Measurements from ENCODE around the gene NDUFA3.
"Not testable (repeated sequence)": the region's sequence is repeated elsewhere in the genome, so short reads cannot be mapped to it uniquely, and the experiment has no call there.

NDUFA3 gene

DNA sequence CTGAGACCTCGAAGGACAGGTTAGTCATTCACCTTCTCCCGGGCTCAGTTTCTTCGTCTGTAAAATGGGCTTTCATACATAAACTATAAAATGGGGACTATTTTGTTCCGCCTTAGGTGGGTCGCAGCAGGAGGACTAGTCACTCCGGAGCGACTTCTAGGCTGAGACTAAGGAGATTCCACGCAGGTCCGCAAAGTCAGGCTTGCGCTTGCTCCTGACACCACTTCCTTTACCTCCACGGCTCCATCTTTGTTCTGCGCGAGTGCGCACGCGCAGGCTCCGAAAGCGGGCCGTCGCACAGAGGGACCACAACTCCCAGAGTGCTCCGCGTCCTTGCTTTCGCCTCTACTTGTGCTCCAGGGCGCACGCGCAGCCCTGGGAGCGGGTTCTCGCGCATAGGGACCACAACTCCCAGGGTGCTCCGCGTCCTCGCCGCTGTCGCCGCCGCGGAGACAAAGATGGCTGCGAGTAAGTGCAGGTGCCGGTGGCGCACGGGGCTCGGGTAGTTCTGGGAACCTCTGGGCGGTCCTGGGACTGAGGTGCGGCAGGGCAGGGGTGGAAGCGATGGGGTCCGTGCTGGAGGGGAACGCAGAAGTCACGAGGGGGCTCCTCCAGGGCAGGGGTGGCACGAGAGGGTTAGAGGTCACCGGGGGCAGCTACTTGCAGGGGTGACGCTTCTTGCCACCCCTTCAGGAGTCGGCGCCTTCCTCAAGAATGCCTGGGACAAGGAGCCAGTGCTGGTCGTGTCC lies at the start of gene NDUFA3:
TSS of gene NDUFA3 (plus strand) at position 435 of the 749 bp plus-strand sequence. CDS start at position 459, 24 bp downstream.
- DNase-seq (ENCODE audit: low spot score), result peak; percentile 99
- H3K27me3 Mint-ChIP-seq (ENCODE audit: low read depth), result peaks cover 6% of the 10 kb centered on the region
- peak within 1 kb of the TSS; percentile 97 for H3K4me3 Mint-ChIP-seq
- H3K4me1 Mint-ChIP-seq (ENCODE audit: low read depth), result peaks cover 20% of the 10 kb centered on the region
- peaks cover 26% of the 10 kb centered on the region for H3K36me3 Mint-ChIP-seq (ENCODE audit: low read depth)
- H3K9me3 Mint-ChIP-seq, result no peaks in the 10 kb centered on the region
- peak within 1 kb of the TSS; percentile 95 for H3K27ac Mint-ChIP-seq

DNA sequence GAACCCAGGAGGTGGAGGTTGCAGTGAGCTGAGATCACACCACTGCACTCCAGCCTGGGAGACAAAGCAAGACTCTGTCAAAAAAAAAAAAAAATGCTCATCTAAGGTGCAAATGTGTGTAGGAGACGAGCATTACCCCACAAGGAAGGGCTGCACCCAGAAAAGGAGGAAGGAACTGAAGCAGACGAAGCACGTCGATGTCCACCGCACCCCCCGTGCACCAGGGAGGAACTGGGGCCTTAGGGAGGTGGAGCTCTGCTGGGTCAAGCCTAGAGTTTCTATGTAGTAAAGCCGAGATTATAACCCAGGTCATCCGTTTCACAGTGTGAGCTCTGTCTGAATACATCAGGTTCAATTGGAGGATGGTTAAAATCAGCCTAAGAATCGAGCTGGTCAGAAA lies 40.0 kb upstream of the NDUFA3 start:
- H3K9me3 Mint-ChIP-seq, result no peaks in the 10 kb centered on the region
- no peaks in the 10 kb centered on the region for H3K36me3 Mint-ChIP-seq (ENCODE audit: low read depth)
- no peak for DNase-seq (ENCODE audit: low spot score)
- no peak overlapping the region for H3K4me3 Mint-ChIP-seq
- H3K27me3 Mint-ChIP-seq (ENCODE audit: low read depth), result peaks cover 16% of the 10 kb centered on the region
- H3K27ac Mint-ChIP-seq, result no peak overlapping the region
- H3K4me1 Mint-ChIP-seq (ENCODE audit: low read depth), result no peaks in the 10 kb centered on the region

DNA sequence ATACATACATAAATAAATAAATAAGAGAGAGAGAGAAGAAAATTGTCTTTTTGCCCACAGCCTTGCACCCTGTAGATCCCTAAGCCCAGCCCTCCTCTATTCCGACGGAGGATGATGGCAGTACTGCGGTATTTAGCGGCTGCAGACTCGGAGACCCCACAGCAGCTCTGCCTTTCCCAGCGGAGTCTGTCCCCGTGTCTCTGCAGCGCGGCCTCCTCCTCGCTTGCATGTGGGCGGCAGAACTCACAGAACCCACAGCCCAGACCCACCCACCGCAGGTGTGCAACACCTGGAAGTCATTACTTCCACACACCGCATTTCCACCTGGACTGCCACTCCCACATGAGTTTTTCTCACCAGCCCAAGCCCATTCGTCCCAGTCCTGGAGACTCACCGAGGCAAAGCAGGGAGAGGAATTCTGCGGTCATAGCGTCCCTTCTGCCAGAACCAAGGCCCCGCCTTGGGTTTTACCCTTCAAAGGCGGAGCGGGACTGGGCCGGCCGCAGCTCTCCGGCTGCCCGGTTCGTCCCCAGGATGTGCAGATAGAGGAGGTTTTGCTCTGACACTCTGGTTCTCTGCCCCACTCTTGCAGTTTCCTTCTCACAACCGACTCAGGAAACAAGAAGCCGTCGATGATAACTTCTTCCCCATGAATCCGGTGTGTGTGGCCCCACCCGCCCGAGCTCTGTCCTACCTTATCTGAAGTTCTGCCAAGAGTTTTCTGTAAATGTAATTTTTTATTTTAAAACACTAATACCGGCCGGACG lies 39.1 kb upstream of the NDUFA3 start, which contains the start of gene VSTM1:
TSS of gene VSTM1 (minus strand) at position 548 of the 767 bp plus-strand sequence. CDS start at position 428, 120 bp downstream.
- Mint-ChIP-seq H3K27ac (no peak within 1 kb of the TSS), H3K4me3 (no peak within 1 kb of the TSS), H3K27me3 (ENCODE audit: low read depth) (peaks cover 16% of the 10 kb centered on the region), H3K4me1 (ENCODE audit: low read depth) (no peaks in the 10 kb centered on the region), H3K9me3 (no peaks in the 10 kb centered on the region), H3K36me3 (ENCODE audit: low read depth) (no peaks in the 10 kb centered on the region)
- DNase-seq (ENCODE audit: low spot score), result no peak

DNA sequence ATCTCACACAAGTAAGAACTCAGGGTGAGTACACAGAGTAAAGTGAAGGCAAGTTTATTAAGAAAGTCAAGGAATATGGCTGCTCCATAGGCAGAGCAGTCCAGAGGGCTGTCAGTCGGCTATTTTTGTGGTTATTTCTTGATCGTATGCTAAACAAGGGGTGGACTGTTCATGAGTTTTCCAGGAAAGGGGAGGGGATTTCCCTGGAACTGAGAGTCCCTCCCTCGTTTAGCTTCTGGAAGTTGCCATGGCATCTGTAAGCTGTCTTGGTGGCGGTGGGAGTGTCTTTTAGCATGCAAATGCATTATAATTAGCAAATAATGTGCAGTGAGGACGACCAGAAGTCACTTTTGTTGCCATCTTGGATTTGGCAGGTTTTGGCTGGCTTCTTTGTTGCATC lies 33.2 kb upstream of the NDUFA3 start:
- H3K27ac Mint-ChIP-seq, result no peak overlapping the region
- no peak for DNase-seq (ENCODE audit: low spot score)
- no peaks in the 10 kb centered on the region for H3K9me3 Mint-ChIP-seq
- no peaks in the 10 kb centered on the region for H3K4me1 Mint-ChIP-seq (ENCODE audit: low read depth)
- H3K36me3 Mint-ChIP-seq (ENCODE audit: low read depth), result no peaks in the 10 kb centered on the region
- peaks cover 4% of the 10 kb centered on the region for H3K27me3 Mint-ChIP-seq (ENCODE audit: low read depth)
- no peak overlapping the region for H3K4me3 Mint-ChIP-seq

DNA sequence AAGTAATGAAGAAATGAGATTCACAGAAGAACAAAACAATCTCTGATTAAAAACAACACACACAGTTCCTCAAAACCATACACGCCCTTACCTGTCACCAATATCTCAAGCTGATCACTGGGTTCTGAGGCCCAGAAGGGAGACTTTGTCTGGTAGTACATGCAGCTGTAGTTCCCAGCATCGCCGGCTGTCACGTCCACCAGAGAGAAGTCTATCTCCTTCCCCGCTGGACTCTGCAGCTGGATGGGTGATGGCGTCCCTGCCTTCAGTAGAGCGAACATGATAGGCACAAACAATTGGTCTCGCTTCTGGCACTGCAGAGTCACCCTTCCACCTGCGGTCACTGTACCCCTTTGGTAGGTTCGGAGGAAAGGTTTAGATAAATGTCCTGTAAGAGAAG lies 28.8 kb upstream of the NDUFA3 start:
- no peaks in the 10 kb centered on the region for H3K9me3 Mint-ChIP-seq
- H3K36me3 Mint-ChIP-seq (ENCODE audit: low read depth), result no peaks in the 10 kb centered on the region
- DNase-seq (ENCODE audit: low spot score), result no peak
- H3K4me3 Mint-ChIP-seq, result no peak overlapping the region
- no peaks in the 10 kb centered on the region for H3K4me1 Mint-ChIP-seq (ENCODE audit: low read depth)
- no peak overlapping the region for H3K27ac Mint-ChIP-seq
- H3K27me3 Mint-ChIP-seq (ENCODE audit: low read depth), result no peaks in the 10 kb centered on the region

DNA sequence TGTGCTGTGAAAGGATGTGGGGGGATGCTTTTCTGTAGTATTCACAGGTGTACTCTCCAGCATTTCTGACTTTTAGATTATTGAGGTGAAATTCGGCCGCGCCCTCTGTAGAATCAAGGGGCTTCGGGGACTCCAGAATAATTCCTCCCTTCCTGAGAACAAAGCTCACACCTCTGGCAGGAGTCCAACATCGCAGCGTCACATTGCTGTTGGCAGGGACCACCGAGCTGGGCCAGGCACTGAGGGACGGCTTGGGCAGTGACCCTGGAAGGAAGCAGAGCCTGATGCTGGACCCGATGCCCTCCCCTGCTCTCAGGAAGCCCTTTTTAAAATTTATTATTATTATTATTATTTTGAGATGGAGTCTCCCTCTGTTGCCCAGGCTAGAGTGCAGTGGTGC lies 27.8 kb upstream of the NDUFA3 start:
- Mint-ChIP-seq H3K27me3 (ENCODE audit: low read depth) (no peaks in the 10 kb centered on the region), H3K36me3 (ENCODE audit: low read depth) (no peaks in the 10 kb centered on the region), H3K27ac (no peak overlapping the region), H3K4me1 (ENCODE audit: low read depth) (no peaks in the 10 kb centered on the region), H3K9me3 (no peaks in the 10 kb centered on the region), H3K4me3 (no peak overlapping the region)
- DNase-seq (ENCODE audit: low spot score), result no peak

DNA sequence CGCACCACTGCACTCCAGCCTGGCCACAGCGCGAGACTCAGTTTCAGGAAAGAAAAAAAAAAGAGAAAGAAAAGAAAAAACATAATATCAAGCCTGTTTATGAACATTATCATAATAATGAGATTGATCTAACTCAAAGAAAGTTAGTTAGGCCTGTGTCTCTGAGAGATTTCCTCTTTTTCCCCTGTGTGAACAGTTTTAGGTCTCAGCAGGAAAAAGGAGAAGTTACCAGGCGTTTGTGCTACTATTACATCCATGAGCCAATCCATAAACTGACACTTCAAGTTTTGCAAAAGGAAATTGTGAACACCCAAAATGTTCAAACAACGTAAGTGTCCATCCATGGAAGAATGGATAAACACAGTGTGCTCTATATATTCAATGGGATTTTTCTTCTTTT lies 25.3 kb upstream of the NDUFA3 start:
- no peak for DNase-seq (ENCODE audit: low spot score)
- H3K36me3 Mint-ChIP-seq (ENCODE audit: low read depth), result no peaks in the 10 kb centered on the region
- H3K9me3 Mint-ChIP-seq, result no peaks in the 10 kb centered on the region
- no peak overlapping the region for H3K4me3 Mint-ChIP-seq
- H3K4me1 Mint-ChIP-seq (ENCODE audit: low read depth), result no peaks in the 10 kb centered on the region
- H3K27ac Mint-ChIP-seq, result no peak overlapping the region
- H3K27me3 Mint-ChIP-seq (ENCODE audit: low read depth), result no peaks in the 10 kb centered on the region

DNA sequence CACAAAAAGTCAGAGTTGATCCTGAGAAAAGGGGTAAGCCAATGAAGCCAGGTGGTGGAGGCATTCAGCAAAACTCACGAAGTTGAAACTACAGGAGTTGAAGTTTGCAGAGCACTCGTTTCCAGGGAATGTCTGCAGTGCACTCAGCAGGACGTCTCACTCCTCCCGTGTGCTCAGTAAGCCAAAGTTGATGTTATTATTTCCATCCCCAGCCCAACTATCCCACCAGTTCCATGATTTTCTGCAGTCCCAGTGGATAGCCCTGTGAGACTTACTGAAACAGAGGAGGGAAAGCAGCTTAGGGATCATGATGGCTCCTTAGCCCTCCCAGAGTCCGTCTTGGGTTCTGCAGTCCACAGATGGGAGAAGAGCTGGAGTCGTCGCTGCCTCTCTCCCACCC lies 21.6 kb upstream of the NDUFA3 start, which contains the start of gene TARM1:
TSS of gene TARM1 (minus strand) at position 334 of the 400 bp plus-strand sequence. CDS start at position 309, 25 bp downstream.
- H3K9me3 Mint-ChIP-seq, result peaks cover 3% of the 10 kb centered on the region
- H3K4me3 Mint-ChIP-seq, result no peak within 1 kb of the TSS
- no peak for DNase-seq (ENCODE audit: low spot score)
- no peak within 1 kb of the TSS for H3K27ac Mint-ChIP-seq
- no peaks in the 10 kb centered on the region for H3K27me3 Mint-ChIP-seq (ENCODE audit: low read depth)
- H3K4me1 Mint-ChIP-seq (ENCODE audit: low read depth), result no peaks in the 10 kb centered on the region
- H3K36me3 Mint-ChIP-seq (ENCODE audit: low read depth), result no peaks in the 10 kb centered on the region

DNA sequence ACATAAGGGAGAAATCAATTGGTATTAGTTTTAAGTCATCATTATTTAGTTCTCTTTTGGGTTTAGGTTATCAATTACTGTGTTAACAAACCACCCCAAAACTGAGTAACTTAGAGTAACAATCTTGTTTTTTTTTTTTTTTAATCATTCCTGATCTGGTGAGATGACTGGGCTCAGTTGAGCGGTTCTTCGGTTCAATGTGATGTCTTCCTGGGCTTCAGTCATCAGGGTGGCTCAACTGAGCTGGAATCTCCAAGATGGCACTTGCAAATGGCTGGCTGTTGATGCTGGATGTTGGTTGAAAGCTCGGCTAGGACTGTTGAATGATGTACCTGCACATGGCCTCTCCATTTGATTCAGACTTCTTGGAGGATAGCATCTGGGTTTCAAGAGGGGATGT lies 18.2 kb upstream of the NDUFA3 start:
- no peaks in the 10 kb centered on the region for H3K4me1 Mint-ChIP-seq (ENCODE audit: low read depth)
- no peak for DNase-seq (ENCODE audit: low spot score)
- H3K9me3 Mint-ChIP-seq, result peaks cover 3% of the 10 kb centered on the region
- no peak overlapping the region for H3K4me3 Mint-ChIP-seq
- H3K36me3 Mint-ChIP-seq (ENCODE audit: low read depth), result no peaks in the 10 kb centered on the region
- no peak overlapping the region for H3K27ac Mint-ChIP-seq
- H3K27me3 Mint-ChIP-seq (ENCODE audit: low read depth), result no peaks in the 10 kb centered on the region

DNA sequence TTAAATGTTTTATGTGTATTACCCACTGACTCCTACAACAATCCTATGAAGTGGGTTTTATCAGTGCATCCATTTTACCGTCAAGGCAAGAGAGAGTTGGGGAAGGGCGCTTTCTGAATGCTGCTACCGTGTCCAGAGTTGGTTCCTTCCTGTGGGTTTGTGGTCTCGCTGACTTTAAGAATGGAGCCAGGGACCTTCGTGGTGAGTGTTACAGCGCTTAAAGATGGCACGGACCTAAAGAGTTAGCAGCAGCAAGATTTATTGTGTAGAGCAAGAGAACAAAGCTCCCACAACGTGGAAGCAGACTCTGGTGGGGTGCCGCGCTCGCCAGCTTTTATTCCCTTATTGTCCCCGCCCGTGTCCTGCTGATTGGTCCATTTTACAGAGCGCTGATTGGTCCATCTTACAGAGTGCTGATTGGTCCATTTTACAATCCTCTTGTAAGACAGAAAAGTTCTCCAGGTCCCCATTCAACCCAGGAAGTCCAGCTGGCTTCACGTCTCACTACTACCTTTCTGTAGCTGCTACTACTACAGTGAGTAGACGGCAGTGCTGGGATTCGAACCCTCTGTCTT lies 8.1 kb upstream of the NDUFA3 start:
- no peak for DNase-seq (ENCODE audit: low spot score)
- Mint-ChIP-seq H3K27me3 (ENCODE audit: low read depth) (peaks cover 23% of the 10 kb centered on the region), H3K36me3 (ENCODE audit: low read depth) (no peaks in the 10 kb centered on the region), H3K4me1 (ENCODE audit: low read depth) (peaks cover 13% of the 10 kb centered on the region), H3K9me3 (no peaks in the 10 kb centered on the region), H3K27ac (no peak overlapping the region), H3K4me3 (peak overlapping the region; percentile 8)

DNA sequence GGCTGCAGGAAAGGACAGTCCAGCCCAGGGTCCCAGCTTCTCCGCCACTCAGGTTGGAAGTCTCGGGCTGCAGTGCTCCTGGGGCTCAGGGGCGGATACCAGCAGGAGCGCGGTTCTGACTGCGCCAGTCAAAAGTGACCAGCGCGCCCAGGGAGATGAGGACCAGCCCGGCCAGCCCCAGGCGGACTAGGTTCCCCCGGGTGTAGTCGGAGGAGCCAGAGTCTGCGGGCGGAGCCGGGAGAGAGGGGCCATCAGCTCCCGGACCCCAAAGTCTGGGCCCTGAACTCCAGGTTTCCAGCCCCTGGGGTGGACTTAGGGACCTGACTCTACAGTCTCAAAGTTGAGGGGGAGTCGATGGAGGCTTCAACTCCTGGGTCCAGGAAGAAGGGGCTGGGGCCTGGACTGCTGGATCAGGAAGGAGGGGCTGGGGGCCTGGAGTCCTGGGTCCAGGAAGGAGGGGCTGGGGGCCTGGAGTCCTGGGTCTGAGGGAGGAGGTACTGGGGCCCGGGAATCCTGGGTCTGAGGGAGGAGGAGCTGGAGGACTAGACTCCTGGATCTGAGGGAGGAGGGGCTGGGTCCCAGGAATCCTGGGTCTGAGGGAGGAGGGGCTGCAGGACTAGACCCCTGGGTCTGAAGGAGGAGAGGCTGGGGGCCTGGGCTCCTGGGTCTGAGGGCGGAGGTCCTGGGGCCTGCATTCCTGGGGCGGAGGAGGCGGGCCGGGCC lies 7.4 kb upstream of the NDUFA3 start:
- no peak overlapping the region for H3K27ac Mint-ChIP-seq
- no peak overlapping the region for H3K4me3 Mint-ChIP-seq
- H3K4me1 Mint-ChIP-seq (ENCODE audit: low read depth), result peaks cover 13% of the 10 kb centered on the region

DNA sequence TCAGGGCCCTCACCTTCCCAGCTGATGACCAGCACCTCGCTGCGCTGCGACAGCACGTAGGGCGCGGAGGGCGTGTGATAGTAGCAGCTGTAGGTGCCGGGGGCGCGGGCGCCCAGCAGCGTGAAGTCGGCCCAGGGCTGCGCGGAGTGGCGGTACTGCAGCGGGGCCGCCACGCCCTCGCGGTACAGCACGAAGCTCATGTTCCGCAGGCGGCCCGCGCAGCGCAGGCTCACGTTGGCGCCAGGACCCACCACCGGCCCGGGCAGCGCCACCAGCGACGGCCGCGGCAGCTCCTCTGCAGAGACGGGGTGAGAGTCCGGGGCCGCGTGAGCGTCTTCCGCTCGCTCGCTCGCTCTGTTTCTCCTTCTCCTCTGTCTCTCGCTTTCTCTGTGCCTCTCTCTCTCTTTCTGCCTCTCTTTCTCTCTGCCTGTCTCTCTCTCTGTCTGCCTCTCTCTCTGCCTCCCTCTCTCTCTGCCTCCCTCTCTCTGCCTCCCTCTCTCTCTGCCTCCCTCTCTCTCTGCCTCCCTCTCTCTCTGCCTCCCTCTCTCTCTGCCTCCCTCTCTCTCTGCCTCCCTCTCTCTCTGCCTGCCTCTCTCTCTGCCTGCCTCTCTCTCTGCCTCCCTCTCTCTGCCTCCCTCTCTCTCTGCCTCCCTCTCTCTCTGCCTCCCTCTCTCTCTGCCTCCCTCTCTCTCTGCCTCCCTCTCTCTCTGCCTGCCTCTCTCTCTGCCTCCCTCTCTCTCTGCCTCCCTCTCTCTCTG lies 6.6 kb upstream of the NDUFA3 start:
- peak; percentile 42 for DNase-seq (ENCODE audit: low spot score)
- peak overlapping the region; percentile 80 for H3K4me3 Mint-ChIP-seq
- H3K4me1 Mint-ChIP-seq (ENCODE audit: low read depth), result peaks cover 16% of the 10 kb centered on the region
- not testable (repeated sequence) for H3K36me3 Mint-ChIP-seq (ENCODE audit: low read depth); H3K9me3 Mint-ChIP-seq
- peaks cover 23% of the 10 kb centered on the region for H3K27me3 Mint-ChIP-seq (ENCODE audit: low read depth)
- H3K27ac Mint-ChIP-seq, result peak overlapping the region; percentile 35

More for the DNA sequence above, 7.4 kb upstream of the NDUFA3 start:
- Mint-ChIP-seq H3K36me3 (ENCODE audit: low read depth) (no peaks in the 10 kb centered on the region), H3K27me3 (ENCODE audit: low read depth) (peaks cover 23% of the 10 kb centered on the region), H3K9me3 (no peaks in the 10 kb centered on the region)
- DNase-seq (ENCODE audit: low spot score), result no peak

DNA sequence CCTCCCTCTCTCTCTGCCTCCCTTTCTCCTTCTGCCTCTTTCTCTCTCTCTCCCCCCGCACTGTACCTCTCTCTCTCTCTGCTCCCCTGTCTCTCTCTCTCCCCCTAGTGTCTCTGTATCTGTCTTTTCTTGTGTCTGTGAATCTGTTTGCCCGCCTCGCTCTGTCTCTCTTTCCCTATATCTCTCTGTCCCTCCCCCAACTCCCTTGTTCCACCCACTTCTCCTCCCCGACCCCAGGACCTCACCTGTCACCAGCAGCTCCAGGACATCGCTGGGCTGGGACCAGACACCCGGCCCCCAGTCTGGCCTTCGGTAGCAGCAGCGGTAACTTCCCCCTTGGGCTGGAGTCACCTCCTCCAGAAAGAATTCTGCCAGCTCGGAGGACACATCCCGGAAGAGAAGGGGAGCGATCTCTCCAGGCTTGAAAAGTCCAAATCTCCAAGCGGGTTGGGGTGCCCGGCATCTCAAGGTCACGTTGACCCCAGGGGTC lies 6.0 kb upstream of the NDUFA3 start:
- DNase-seq (ENCODE audit: low spot score), result no peak
- peaks cover 19% of the 10 kb centered on the region for H3K4me1 Mint-ChIP-seq (ENCODE audit: low read depth)

More for the DNA sequence above, 6.0 kb upstream of the NDUFA3 start:
- H3K36me3 Mint-ChIP-seq (ENCODE audit: low read depth), result no peaks in the 10 kb centered on the region
- H3K27me3 Mint-ChIP-seq (ENCODE audit: low read depth), result peaks cover 23% of the 10 kb centered on the region
- no peaks in the 10 kb centered on the region for H3K9me3 Mint-ChIP-seq
- peak overlapping the region; percentile 44 for H3K4me3 Mint-ChIP-seq
- H3K27ac Mint-ChIP-seq, result peak overlapping the region; percentile 35

All from T-helper 2 cell treated with Interferon-gamma antibody and Interleukin-4, amounts not matched to agents 5 μg/mL and 100 μg/mL, for 36 hours (primary cell).